CD4-positive, alpha-beta memory T cell (primary cell): ENCODE measurements around the gene SST. TPM values are rescaled to one million over a fixed set of nuclear protein-coding genes. Genes with fewer than 3 reads are reported as not detected.

ENCODE experiments used
- CTCF ChIA-PET: fragments of 350-600 bp; sonication (Branson Sonifier 250); formaldehyde crosslinking; loops from one replicate; lab custom pipeline; 2021; ENCODE audit warnings: inconsistent platforms; ENCODE audit not compliant: partially characterized antibody; lab: Charles Lee
- POLR2A ChIA-PET: fragments of 350-600 bp; sonication (Branson Sonifier 250); formaldehyde crosslinking; loops from one replicate; lab custom pipeline; 2021; ENCODE audit not compliant: partially characterized antibody; lab: Charles Lee
- DNase-seq, 5 donors: peaks; one replicate each; pipeline versions ENCODE4 v3.0.0 to v3.0.0-alpha.2; 2020 to 2022; ENCODE audit warnings: mixed read lengths in 1 of 5
- H3K27ac ChIP-seq: one replicate; pipeline ENCODE4 v1.7.0; 2013; ENCODE audit warnings: low read depth, low read length
- H3K27me3 ChIP-seq: 2 replicates; pipeline ENCODE4 v1.7.0; 2013; ENCODE audit warnings: mild to moderate bottlenecking, low read length, moderate library complexity; ENCODE audit not compliant: insufficient read depth
- H3K36me3 ChIP-seq: 2 replicates; pipeline ENCODE4 v1.7.0; 2013; ENCODE audit warnings: mild to moderate bottlenecking, low read length, moderate library complexity; ENCODE audit not compliant: insufficient read depth
- H3K4me1 ChIP-seq: 2 replicates; pipeline ENCODE4 v1.7.0; 2013; ENCODE audit warnings: mild to moderate bottlenecking, low read length, moderate library complexity; ENCODE audit not compliant: insufficient read depth
- H3K4me3 ChIP-seq, 2 donors: one replicate each; pipeline ENCODE4 v1.7.0; 2013; ENCODE audit warnings: low read length in 2 of 2, mild to moderate bottlenecking in 1 of 2
- H3K9me3 ChIP-seq, 2 donors: one replicate each; pipeline ENCODE4 v1.7.0; 2013; ENCODE audit warnings: low read length in 2 of 2, control low read depth in 1 of 2; ENCODE audit not compliant: control insufficient read depth in 1 of 2
- H3K27ac Mint-ChIP-seq, 7 donors: one replicate each; pipeline ENCODE4 v1.8.0; 2020 to 2021; ENCODE audit warnings: mixed read lengths in 7 of 7, mild to moderate bottlenecking in 6 of 7, inconsistent platforms in 3 of 7, moderate library complexity in 3 of 7
- H3K27me3 Mint-ChIP-seq, 2 donors: one replicate each; pipeline ENCODE4 v1.8.0; 2020 to 2021; ENCODE audit warnings: mixed read lengths in 2 of 2
- H3K36me3 Mint-ChIP-seq, 2 donors: one replicate each; pipeline ENCODE4 v1.8.0; 2020 to 2021; ENCODE audit warnings: mixed read lengths in 2 of 2, inconsistent platforms in 1 of 2, mild to moderate bottlenecking in 1 of 2
- H3K4me1 Mint-ChIP-seq, 4 donors: one replicate each; pipeline ENCODE4 v1.8.0; 2020 to 2021; ENCODE audit warnings: mixed read lengths in 4 of 4, mild to moderate bottlenecking in 1 of 4
- H3K4me3 Mint-ChIP-seq, 8 donors: one replicate each; pipeline ENCODE4 v1.8.0; 2020 to 2021; ENCODE audit warnings: mixed read lengths in 8 of 8, mild to moderate bottlenecking in 7 of 8, moderate library complexity in 6 of 8, inconsistent platforms in 3 of 8
- H3K9me3 Mint-ChIP-seq, 8 donors: one replicate each; pipeline ENCODE4 v1.8.0; 2020 to 2021; ENCODE audit warnings: mixed read lengths in 8 of 8, mild to moderate bottlenecking in 5 of 8, inconsistent platforms in 3 of 8, moderate library complexity in 1 of 8
- intact Hi-C: fragments of 100-400 bp; cut with micrococcal nuclease; formaldehyde crosslinking; loops from one replicate; pipeline ENCODE4 v1.15.1; 2023
- polyA plus RNA-seq, 2 donors: library from polyadenylated mRNA; unstranded; fragments of 300-500 nt; fragmentation: Illumina TruSeq; gene quantifications; one replicate each; pipeline ENCODE4 v1.2.3, GENCODE V29; 2021
- total RNA-seq, 2 experiments: library from RNA; stranded (reverse); gene quantifications; one replicate each; pipeline ENCODE4 v1.2.3, GENCODE V29; 2021

The SST gene
- total and polyA plus RNA-seq, 4 experiments from 2014 or later, result not detected

GRCh38 chr3:187636528-187636927 lies 33.7 kb downstream of the SST start:
- Mint-ChIP-seq H3K4me1 (no peaks in the 10 kb centered on the region), H3K4me3 (no peak overlapping the region), H3K27me3 (peaks cover 11 to 21% of the 10 kb centered on the region in 2 donors), H3K9me3 (peaks cover 0 to 15% (median 12%) of the 10 kb centered on the region in 8 donors), H3K36me3 (peaks cover 0 to 6% of the 10 kb centered on the region in 2 donors), H3K27ac (no peak overlapping the region)
- CTCF ChIA-PET, result no interaction called here
- intact Hi-C loops, result no loop called here
- no peak for DNase-seq
- Histone ChIP-seq H3K27me3 (no peaks in the 10 kb centered on the region), H3K4me3 (no peak overlapping the region), H3K36me3 (no peaks in the 10 kb centered on the region), H3K4me1 (no peaks in the 10 kb centered on the region), H3K9me3 (no peaks in the 10 kb centered on the region), H3K27ac (no peak overlapping the region)
- POLR2A ChIA-PET, result no interaction called here

GRCh38 chr3:187630404-187630803 lies 39.8 kb downstream of the SST start:
- H3K4me1 Mint-ChIP-seq, result no peaks in the 10 kb centered on the region
- peaks cover 0 to 6% of the 10 kb centered on the region in 2 donors for H3K36me3 Mint-ChIP-seq
- POLR2A ChIA-PET, result no interaction called here

GRCh38 chr3:187629711-187630110 lies 40.5 kb downstream of the SST start:
- Mint-ChIP-seq H3K27me3 (peaks cover 1 to 5% of the 10 kb centered on the region in 2 donors), H3K36me3 (no peaks in the 10 kb centered on the region), H3K9me3 (peaks cover 0 to 3% (median under 1%) of the 10 kb centered on the region in 8 donors), H3K27ac (no peak overlapping the region), H3K4me3 (no peak overlapping the region), H3K4me1 (no peaks in the 10 kb centered on the region)
- no peaks in the 10 kb centered on the region for H3K27me3 ChIP-seq
- H3K4me1 ChIP-seq, result no peaks in the 10 kb centered on the region
- intact Hi-C loops, result no loop called here
- H3K27ac ChIP-seq, result no peak overlapping the region
- CTCF ChIA-PET, result no interaction called here
- POLR2A ChIA-PET, result no interaction called here
- no peaks in the 10 kb centered on the region for H3K9me3 ChIP-seq
- no peak for DNase-seq
- no peaks in the 10 kb centered on the region for H3K36me3 ChIP-seq
- no peak overlapping the region for H3K4me3 ChIP-seq

More at GRCh38 chr3:187630404-187630803, 39.8 kb downstream of the SST start:
- Mint-ChIP-seq H3K4me3 (no peak overlapping the region), H3K27me3 (peaks cover 1 to 8% of the 10 kb centered on the region in 2 donors), H3K27ac (no peak overlapping the region), H3K9me3 (peaks cover 0 to 8% (median 7%) of the 10 kb centered on the region in 8 donors)
- Histone ChIP-seq H3K9me3 (no peaks in the 10 kb centered on the region), H3K27ac (no peak overlapping the region), H3K4me3 (no peak overlapping the region), H3K27me3 (no peaks in the 10 kb centered on the region), H3K36me3 (no peaks in the 10 kb centered on the region), H3K4me1 (no peaks in the 10 kb centered on the region)
- CTCF ChIA-PET, result no interaction called here
- intact Hi-C loops, result no loop called here
- no peak for DNase-seq

GRCh38 chr3:187628169-187628568 lies 42.0 kb downstream of the SST start:
- no peak overlapping the region for H3K4me3 ChIP-seq
- H3K4me3 Mint-ChIP-seq, result no peak overlapping the region
- ChIA-PET POLR2A (no interaction called here), CTCF (no interaction called here)
- no peaks in the 10 kb centered on the region for H3K27me3 ChIP-seq
- no peaks in the 10 kb centered on the region for H3K9me3 ChIP-seq
- DNase-seq, result no peak
- no peak overlapping the region for H3K27ac ChIP-seq
- H3K9me3 Mint-ChIP-seq, result peaks cover 0 to 2% (median 0%) of the 10 kb centered on the region in 8 donors
- H3K27me3 Mint-ChIP-seq, result peaks cover 2 to 4% of the 10 kb centered on the region in 2 donors
- intact Hi-C loops, result no loop called here
- no peaks in the 10 kb centered on the region for H3K4me1 ChIP-seq
- no peaks in the 10 kb centered on the region for H3K36me3 Mint-ChIP-seq
- no peaks in the 10 kb centered on the region for H3K36me3 ChIP-seq
- H3K4me1 Mint-ChIP-seq, result no peaks in the 10 kb centered on the region
- H3K27ac Mint-ChIP-seq, result no peak overlapping the region

GRCh38 chr3:187626581-187626980 lies 43.6 kb downstream of the SST start:
- H3K9me3 Mint-ChIP-seq, result peaks cover 0 to 2% (median 0%) of the 10 kb centered on the region in 8 donors
- no peaks in the 10 kb centered on the region for H3K36me3 Mint-ChIP-seq
- Histone ChIP-seq H3K4me1 (no peaks in the 10 kb centered on the region), H3K36me3 (no peaks in the 10 kb centered on the region), H3K27ac (no peak overlapping the region), H3K4me3 (no peak overlapping the region), H3K27me3 (no peaks in the 10 kb centered on the region), H3K9me3 (no peaks in the 10 kb centered on the region)
- no peak for DNase-seq
- intact Hi-C loops, result no loop called here
- no peaks in the 10 kb centered on the region for H3K4me1 Mint-ChIP-seq
- ChIA-PET CTCF (no interaction called here), POLR2A (no interaction called here)
- H3K27me3 Mint-ChIP-seq, result peaks cover 2 to 4% of the 10 kb centered on the region in 2 donors
- no peak overlapping the region for H3K27ac Mint-ChIP-seq
- no peak overlapping the region for H3K4me3 Mint-ChIP-seq

- H3K9me3 ChIP-seq, result no peaks in the 10 kb centered on the region
- H3K4me1 ChIP-seq, result no peaks in the 10 kb centered on the region
- no peak overlapping the region for H3K27ac Mint-ChIP-seq
- ChIA-PET POLR2A (no interaction called here), CTCF (interaction anchor here (0.5 kb wide), 1 partner anchor 1495 kb away, joined by 3 read pairs; no protein-coding TSS in a partner anchor)
- intact Hi-C loops, result no loop called here
- no peak for DNase-seq
- no peaks in the 10 kb centered on the region for H3K36me3 Mint-ChIP-seq
- H3K4me3 ChIP-seq, result no peak overlapping the region
- H3K27ac ChIP-seq, result no peak overlapping the region
- H3K4me1 Mint-ChIP-seq, result no peaks in the 10 kb centered on the region
- H3K27me3 Mint-ChIP-seq, result peaks cover 0 to 4% of the 10 kb centered on the region in 2 donors
- peaks cover 0 to 2% (median 0%) of the 10 kb centered on the region in 8 donors for H3K9me3 Mint-ChIP-seq
- H3K27me3 ChIP-seq, result no peaks in the 10 kb centered on the region
- no peaks in the 10 kb centered on the region for H3K36me3 ChIP-seq
- H3K4me3 Mint-ChIP-seq, result no peak overlapping the region
Observed at GRCh38 chr3:187624588-187624987, 45.6 kb downstream of the SST start.

GRCh38 chr3:187623285-187623814 lies 46.8 kb downstream of the SST start:
- Histone ChIP-seq H3K9me3 (no peaks in the 10 kb centered on the region), H3K4me1 (no peaks in the 10 kb centered on the region), H3K36me3 (no peaks in the 10 kb centered on the region), H3K4me3 (no peak overlapping the region), H3K27ac (no peak overlapping the region), H3K27me3 (no peaks in the 10 kb centered on the region)
- ChIA-PET POLR2A (no interaction called here), CTCF (interaction anchor here (1.0 kb wide), 1 partner anchor 56 kb away, joined by 3 read pairs; no protein-coding TSS in a partner anchor)
- Mint-ChIP-seq H3K4me3 (no peak overlapping the region), H3K9me3 (peaks cover 0 to 2% (median 0%) of the 10 kb centered on the region in 8 donors), H3K27me3 (peaks cover 0 to 4% of the 10 kb centered on the region in 2 donors), H3K4me1 (no peaks in the 10 kb centered on the region), H3K27ac (no peak overlapping the region), H3K36me3 (no peaks in the 10 kb centered on the region)
- intact Hi-C loops, result no loop called here
- peak in 1 of 5 donors; percentile 16 for DNase-seq
